NCI-H146 treated with DMSO at 0.1 percent for 48 hours (cell line): ENCODE results near the gene ALOX15.
"Not testable (repeated sequence)": the region's sequence is repeated elsewhere in the genome, so short reads cannot be mapped to it uniquely, and the experiment has no call there.

Source experiments
- DNase-seq: peaks from one replicate; lab custom pipeline; 2025; ENCODE audit not compliant: unreplicated experiment; lab: John Stamatoyannopoulos, UW

ALOX15 gene

GRCh38 chr17:4594931-4595684, 46.4 kb downstream of the ALOX15 start:
- DNase-seq = no peak

DNA sequence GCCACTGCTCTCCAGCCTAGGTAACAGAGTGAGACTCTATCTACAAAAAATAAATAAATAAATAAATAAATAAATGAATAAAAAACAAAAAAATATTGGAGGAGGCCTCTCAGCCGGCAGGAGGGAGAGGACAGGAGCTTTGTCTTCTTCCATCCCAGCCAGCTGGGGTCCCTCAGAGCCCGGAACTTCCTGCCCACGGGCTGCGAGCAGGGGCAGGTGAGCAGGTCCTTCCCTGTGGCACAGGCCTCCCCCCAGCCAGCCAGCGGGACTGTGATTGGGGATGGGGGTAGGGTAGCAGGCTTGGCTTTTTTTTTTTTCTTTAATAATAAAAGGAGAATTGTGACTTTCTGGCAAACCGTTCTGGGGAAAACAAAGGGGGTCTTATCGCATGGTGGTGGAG, 47.1 kb downstream of the ALOX15 start:
- no peak for DNase-seq

DNA sequence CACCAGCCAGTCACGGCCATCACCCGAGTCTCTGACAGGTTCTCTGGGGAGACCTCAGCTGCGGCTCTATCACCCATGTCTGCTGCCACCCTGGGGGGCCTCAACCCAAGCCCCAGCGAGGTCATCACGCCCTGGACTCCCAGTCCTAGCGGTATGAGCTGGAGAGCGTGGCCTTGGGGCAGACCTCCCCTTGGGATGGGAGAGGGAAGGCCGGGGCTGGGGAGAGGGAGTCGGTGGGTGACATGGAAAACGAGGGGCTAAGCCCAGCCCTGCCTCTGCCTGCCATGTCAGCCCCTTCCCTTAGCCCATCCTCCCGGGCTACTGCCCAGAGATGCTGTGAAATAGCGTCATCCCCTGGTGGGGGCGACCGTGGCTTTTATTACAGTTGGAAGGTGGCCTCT, 48.5 kb downstream of the ALOX15 start:
- DNase-seq = no peak

DNA sequence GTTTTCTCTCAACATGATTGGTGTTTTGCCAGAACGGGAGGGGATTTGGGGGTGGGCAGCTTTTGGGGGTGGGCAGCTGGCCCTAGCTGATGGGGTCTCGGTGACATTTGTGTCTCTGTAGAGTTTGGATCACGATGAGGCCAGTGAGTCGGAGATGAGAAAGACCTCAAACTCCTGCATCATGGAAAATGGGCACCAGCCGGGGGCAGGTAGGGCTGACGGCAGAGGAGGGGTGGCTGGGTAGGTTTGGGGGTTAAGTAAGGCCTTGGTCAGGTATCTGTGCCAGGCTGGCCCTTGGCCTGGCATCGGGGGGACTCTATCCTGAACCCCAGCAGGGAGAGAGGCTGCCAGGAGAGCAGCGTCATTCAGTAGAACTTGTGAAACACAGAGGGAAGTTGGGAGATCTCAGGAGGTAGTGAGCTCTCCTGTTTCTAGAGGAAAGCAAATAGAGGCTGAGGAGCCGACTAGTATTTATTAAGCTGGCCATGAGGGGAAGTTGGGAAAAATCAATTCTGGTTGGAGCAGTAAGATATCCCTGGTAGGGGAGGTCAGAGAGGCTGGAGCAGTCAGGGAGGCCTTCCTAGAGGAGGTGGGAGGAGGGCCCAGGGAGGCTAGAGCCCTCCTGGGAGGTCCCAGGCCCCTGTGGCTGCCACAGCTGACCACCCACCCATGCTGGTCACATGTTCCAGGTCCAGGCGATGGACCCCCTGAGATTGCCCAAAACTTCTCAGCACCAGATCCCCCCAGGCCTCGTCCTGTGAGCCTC, 49.1 kb downstream of the ALOX15 start:
- DNase-seq = no peak

GRCh38 chr17:4591529-4591928, 49.9 kb downstream of the ALOX15 start:
- no peak for DNase-seq

GRCh38 chr17:4590981-4591453, 50.5 kb downstream of the ALOX15 start:
- DNase-seq = no peak

- DNase-seq = not testable (repeated sequence)
Measured at GRCh38 chr17:4590042-4590441, 51.4 kb downstream of the ALOX15 start.

GRCh38 chr17:4588898-4589625, 52.4 kb downstream of the ALOX15 start:
- no peak for DNase-seq

- no peak for DNase-seq
Measured at GRCh38 chr17:4588391-4588790, 53.1 kb downstream of the ALOX15 start.

DNA sequence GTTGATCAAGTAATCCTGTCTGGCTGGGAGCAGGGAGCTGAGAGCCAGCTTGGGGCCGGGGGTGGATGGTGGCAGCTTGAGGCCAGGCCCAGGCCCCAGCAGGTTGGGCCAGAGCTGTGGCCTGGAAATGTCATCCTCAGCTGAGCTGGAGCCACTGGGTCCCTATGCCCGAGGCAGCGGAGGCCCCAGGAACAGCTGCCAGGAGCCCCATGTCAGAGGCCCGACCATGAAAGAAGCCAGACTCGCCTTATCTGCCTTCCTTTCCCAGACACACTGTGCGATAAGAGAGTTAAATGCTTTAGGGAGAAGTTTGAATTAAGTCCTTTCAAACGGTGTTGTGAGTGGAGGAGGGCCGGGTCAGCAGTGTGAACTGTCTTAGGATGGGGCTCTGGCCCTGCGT, 53.7 kb downstream of the ALOX15 start:
- DNase-seq = no peak

DNA sequence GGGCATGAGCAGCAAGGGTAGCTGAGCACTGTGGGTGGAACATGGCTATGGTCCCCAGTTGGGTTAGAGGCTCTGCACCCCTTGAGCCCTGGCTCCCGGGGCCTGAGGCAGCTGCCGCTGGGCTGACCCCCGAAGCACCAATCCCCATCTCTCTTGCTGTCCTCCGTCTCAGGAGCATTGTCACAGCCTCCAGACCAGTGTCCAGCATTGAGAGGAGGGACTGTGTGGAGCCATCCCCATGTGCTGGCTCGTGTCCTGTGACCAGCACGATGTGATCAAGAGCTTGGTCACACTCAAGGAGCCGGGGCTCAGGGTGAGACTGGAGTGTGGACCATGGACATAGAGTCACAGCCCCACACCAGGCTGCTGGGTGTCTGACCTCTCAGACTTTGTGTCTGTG, 54.3 kb downstream of the ALOX15 start:
- DNase-seq = no peak

GRCh38 chr17:4586043-4586442, 55.4 kb downstream of the ALOX15 start:
- DNase-seq = no peak

DNA sequence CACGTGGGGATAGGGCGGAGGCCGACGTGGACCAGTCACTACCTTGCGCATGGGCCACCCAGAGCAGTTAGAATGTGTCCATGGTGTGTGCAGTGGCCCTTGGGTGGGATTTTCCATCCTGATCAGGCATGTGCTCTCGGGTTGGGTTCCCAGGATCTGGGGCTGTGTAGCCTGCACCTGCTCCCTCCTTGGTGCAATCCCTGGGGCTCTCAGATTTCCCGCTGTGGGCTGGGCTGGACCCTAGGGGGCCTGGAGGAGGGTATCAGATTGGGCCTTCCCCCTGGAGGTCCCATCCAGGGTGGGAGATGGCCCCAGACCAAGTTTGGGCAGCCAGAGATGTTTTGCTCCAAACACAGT, 55.9 kb downstream of the ALOX15 start:
- DNase-seq = no peak

GRCh38 chr17:4584917-4585637, 56.4 kb downstream of the ALOX15 start:
- DNase-seq = no peak

- DNase-seq = no peak
Measured at GRCh38 chr17:4584101-4584916, 57.2 kb downstream of the ALOX15 start, which contains the start of gene SMTNL2. SMTNL2 (plus strand) TSS chr17:4584529; CDS start chr17:4584606, 77 bp downstream.

GRCh38 chr17:4583782-4584100, 57.7 kb downstream of the ALOX15 start:
- DNase-seq = peak; percentile 25

DNA sequence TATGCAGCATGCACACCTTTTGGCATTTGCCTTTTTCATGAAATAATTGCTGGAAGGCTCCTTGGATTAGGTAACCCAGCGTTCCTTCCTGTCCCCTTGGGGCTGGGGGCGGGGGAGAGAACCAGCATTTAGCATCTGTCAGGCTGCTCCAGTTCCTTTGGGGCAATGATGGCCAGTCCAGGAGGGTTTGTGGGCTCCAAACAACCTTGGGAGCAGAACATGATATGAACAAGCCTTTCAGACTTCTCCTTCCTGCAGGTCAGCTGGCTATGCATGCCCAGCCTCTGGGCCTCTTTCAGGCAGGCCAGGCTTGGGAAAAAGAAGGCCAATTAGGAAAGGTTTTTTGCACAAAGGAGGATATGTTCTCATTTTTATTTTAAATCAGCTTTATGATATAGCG, 58.3 kb downstream of the ALOX15 start:
- no peak for DNase-seq

DNA sequence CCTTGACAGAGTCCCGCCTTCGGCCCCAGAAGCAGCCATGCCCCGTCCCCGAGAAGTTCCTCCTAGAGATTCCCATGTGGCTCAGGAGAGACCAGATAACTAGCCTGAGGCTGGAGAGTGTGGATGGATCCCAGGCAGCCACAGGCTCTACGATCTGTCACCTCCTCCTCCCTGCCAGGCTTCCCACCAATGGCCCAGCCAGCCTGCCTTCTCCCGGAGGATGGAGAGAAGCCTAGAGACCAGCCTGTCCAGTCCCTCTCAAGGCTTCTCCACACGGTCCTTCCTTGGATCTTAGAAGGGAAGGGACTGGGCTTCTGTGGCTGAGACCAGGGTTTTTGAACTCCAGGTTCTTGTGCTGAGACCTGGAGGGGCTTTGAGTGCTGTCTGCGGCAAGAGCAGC, 58.8 kb downstream of the ALOX15 start:
- no peak for DNase-seq

GRCh38 chr17:4582101-4582501, 59.4 kb downstream of the ALOX15 start:
- no peak for DNase-seq
